Gastroesophageal sphincter (tissue), 4 donors: Measurements from ENCODE around the gene PCGF2. TPM values are rescaled to one million over a fixed set of nuclear protein-coding genes. Genes with fewer than 3 reads are reported as not detected.

Experiments
- ATAC-seq: fragments of 150-250 bp; one replicate; pipeline ENCODE4 v1.9.1; 2016; ENCODE audit warnings: mild to moderate bottlenecking, moderate library complexity
- H3K27ac ChIP-seq, 4 donors: fragments of 200-600 bp; sonication (generic) in 3 of 4; 1 replicate in 3 of 4; 2 replicates in 1 of 4; pipeline ENCODE4 v1.5.1; 2016 to 2019
- H3K27me3 ChIP-seq: fragments of 200-600 bp; sonication (generic); one replicate; pipeline ENCODE4 v1.5.1; 2019
- H3K36me3 ChIP-seq, 2 donors: fragments of 200-600 bp; sonication (generic); one replicate each; pipeline ENCODE4 v1.5.1; 2019; ENCODE audit warnings: control low read depth in 1 of 2
- H3K4me1 ChIP-seq, 3 donors: fragments of 200-600 bp; sonication (generic); 1 replicate in 2 of 3; 2 replicates in 1 of 3; pipeline ENCODE4 v1.5.1; 2016 to 2019; ENCODE audit warnings: control low read depth in 2 of 3
- H3K4me3 ChIP-seq, 2 donors: fragments of 200-600 bp; sonication (generic); one replicate each; pipeline ENCODE4 v1.5.1; 2019; ENCODE audit warnings: mild to moderate bottlenecking in 1 of 2, moderate library complexity in 1 of 2
- H3K9me3 ChIP-seq, 3 donors: fragments of 200-600 bp; sonication (generic); one replicate each; pipeline ENCODE4 v1.5.1; 2017 to 2019; ENCODE audit warnings: control low read depth in 2 of 3
- CTCF ChIP-seq, 4 experiments: fragments of 200-600 bp in 2 of 4; fragments of 450-650 bp in 2 of 4; sonication (generic) in 1 of 4; IDR thresholded peaks; one replicate each; pipeline ENCODE4 v1.5.1; 2017 to 2019; ENCODE audit warnings: antibody characterized with exemption in 4 of 4, mild to moderate bottlenecking in 2 of 4, moderate library complexity in 2 of 4
- EP300 ChIP-seq: sonication (generic); formaldehyde crosslinking; IDR thresholded peaks from one replicate; pipeline ENCODE4 v1.6.1; 2017; ENCODE audit warnings: antibody characterized with exemption, mild to moderate bottlenecking
- POLR2A ChIP-seq, 2 donors: fragments of 450-650 bp; IDR thresholded peaks; one replicate each; pipeline ENCODE4 v1.6.1; 2017; ENCODE audit warnings: antibody characterized with exemption in 2 of 2, mild to moderate bottlenecking in 2 of 2, moderate library complexity in 1 of 2
- POLR2AphosphoS5 ChIP-seq: sonication (generic); formaldehyde crosslinking; IDR thresholded peaks from one replicate; pipeline ENCODE4 v1.6.1; 2017; ENCODE audit warnings: antibody characterized with exemption
- WGBS, 2 donors: methylation state at CpG; one replicate each; pipeline ENCODE4 v1.1.5; 2018; ENCODE audit warnings: low coverage in 1 of 2; 5-methylcytosine and 5-hydroxymethylcytosine counted together
- total RNA-seq, 4 donors: library from RNA; depleted of rRNA; stranded (reverse); fragments of >200 nt; gene quantifications; one replicate each; pipeline ENCODE4 v1.1.0, GENCODE V29; 2016

The PCGF2 gene
- total RNA-seq, 4 donors from 2014 or later, result 6.4 to 13.0 (median 9.7) TPM

- no peak overlapping the region for H3K27ac ChIP-seq
- ATAC-seq, result no peak
- WGBS, 2 donors, result 66 to 70% methylated on average over 2 to 9 of the region's 11 CpGs
Measured at GRCh38 chr17:38713456-38714075, 34.6 kb downstream of the PCGF2 start.

GRCh38 chr17:38712593-38712992 is 35.5 kb downstream of the PCGF2 start:
- TF ChIP-seq EP300, result no peak
- TF ChIP-seq POLR2AphosphoS5, result no peak
- Histone ChIP-seq H3K4me3 (no peak overlapping the region), H3K9me3 (no peaks in the 10 kb centered on the region), H3K36me3 (peaks cover 0 to 100% of the 10 kb centered on the region in 2 donors), H3K27me3 (no peaks in the 10 kb centered on the region), H3K27ac (no peak overlapping the region), H3K4me1 (peaks cover 0 to 32% (median 0%) of the 10 kb centered on the region in 3 donors)
- ATAC-seq, result no peak
- WGBS, 2 donors, result no CpG with 5 or more reads among the region's 10 CpGs

More at GRCh38 chr17:38713456-38714075, 34.6 kb downstream of the PCGF2 start:
- H3K4me1 ChIP-seq, result peaks cover 0 to 23% (median 0%) of the 10 kb centered on the region in 3 donors
- H3K27me3 ChIP-seq, result no peaks in the 10 kb centered on the region
- H3K9me3 ChIP-seq, result no peaks in the 10 kb centered on the region
- no peak overlapping the region for H3K4me3 ChIP-seq
- H3K36me3 ChIP-seq, result peaks cover 0 to 100% of the 10 kb centered on the region in 2 donors
- TF ChIP-seq EP300 (no peak), POLR2A (IDR thresholded peaks at IDR 0.05) (no peak), CTCF (IDR thresholded peaks at IDR 0.05) (no peak), POLR2AphosphoS5 (no peak)

GRCh38 chr17:38711792-38712571 is 36.2 kb downstream of the PCGF2 start:
- ATAC-seq, result no peak
- no peak overlapping the region for H3K27ac ChIP-seq
- TF ChIP-seq CTCF (IDR thresholded peaks at IDR 0.05) (no peak), EP300 (no peak), POLR2A (IDR thresholded peaks at IDR 0.05) (no peak), POLR2AphosphoS5 (no peak)
- no peak overlapping the region for H3K4me3 ChIP-seq
- no peaks in the 10 kb centered on the region for H3K27me3 ChIP-seq
- H3K4me1 ChIP-seq, result peaks cover 0 to 38% (median 6%) of the 10 kb centered on the region in 3 donors
- peaks cover 0 to 97% of the 10 kb centered on the region in 2 donors for H3K36me3 ChIP-seq
- 27 to 70% methylated on average over 3 to 5 of the region's 26 CpGs for WGBS, 2 donors
- no peaks in the 10 kb centered on the region for H3K9me3 ChIP-seq

- Histone ChIP-seq H3K9me3 (no peaks in the 10 kb centered on the region), H3K27me3 (no peaks in the 10 kb centered on the region), H3K36me3 (peaks cover 0 to 87% of the 10 kb centered on the region in 2 donors), H3K27ac (no peak overlapping the region), H3K4me1 (peaks cover 0 to 46% (median 9%) of the 10 kb centered on the region in 3 donors), H3K4me3 (no peak overlapping the region)
- TF ChIP-seq POLR2AphosphoS5 (no peak), EP300 (no peak), POLR2A (IDR thresholded peaks at IDR 0.05) (no peak), CTCF (IDR thresholded peaks at IDR 0.05) (no peak)
- no peak for ATAC-seq
- 83% methylated on average over 3 of the region's 5 CpGs; no CpG with 5 or more reads in 1 of the 2 donors for WGBS, 2 donors
Measured at GRCh38 chr17:38710985-38711384, 37.2 kb downstream of the PCGF2 start.

- H3K9me3 ChIP-seq, result no peaks in the 10 kb centered on the region
- H3K4me1 ChIP-seq, result peaks cover 0 to 46% (median 9%) of the 10 kb centered on the region in 3 donors
- H3K36me3 ChIP-seq, result peaks cover 0 to 83% of the 10 kb centered on the region in 2 donors
- H3K27ac ChIP-seq, result no peak overlapping the region
- WGBS, 2 donors, result 85% methylated on average over 3 of the region's 3 CpGs; no CpG with 5 or more reads in 1 of the 2 donors
- no peak for TF ChIP-seq POLR2A (IDR thresholded peaks at IDR 0.05)
- TF ChIP-seq EP300, result no peak
- TF ChIP-seq CTCF (IDR thresholded peaks at IDR 0.05), result no peak
- TF ChIP-seq POLR2AphosphoS5, result no peak
- ATAC-seq, result no peak
- no peak overlapping the region for H3K4me3 ChIP-seq
- H3K27me3 ChIP-seq, result no peaks in the 10 kb centered on the region
Measured at GRCh38 chr17:38710604-38710962, 37.6 kb downstream of the PCGF2 start.
